Hematopoietic multipotent progenitor cell treated with erythropoietin and hydrocortisone succinate and interleukin-3 and kit ligand, for 8 days (in vitro differentiated cells): ENCODE results near the gene SEMA5A.
A peak's percentile ranks its signal among the peaks of the same experiment; 100 is the strongest.
"Not testable (repeated sequence)": the region's sequence is repeated elsewhere in the genome, so short reads cannot be mapped to it uniquely, and the experiment has no call there.

Experiments
- DNase-seq: peaks from one replicate; pipeline ENCODE4 v3.0.0-alpha.2; 2015

The SEMA5A gene

GRCh38 chr5:9390113-9390512 is 155.8 kb downstream of the SEMA5A start:
- no peak for DNase-seq

GRCh38 chr5:9388941-9389674 is 156.8 kb downstream of the SEMA5A start:
- DNase-seq, result no peak

- DNase-seq, result no peak
Observed at GRCh38 chr5:9387879-9388278, 158.0 kb downstream of the SEMA5A start.

GRCh38 chr5:9386945-9387344 is 158.9 kb downstream of the SEMA5A start:
- no peak for DNase-seq

GRCh38 chr5:9382522-9382921 is 163.4 kb downstream of the SEMA5A start:
- DNase-seq, result no peak

GRCh38 chr5:9381464-9381863 is 164.4 kb downstream of the SEMA5A start:
- DNase-seq, result no peak

GRCh38 chr5:9380109-9380508 is 165.8 kb downstream of the SEMA5A start:
- DNase-seq, result no peak

- DNase-seq, result no peak
Observed at GRCh38 chr5:9376363-9377117, 169.3 kb downstream of the SEMA5A start.

- no peak for DNase-seq
Observed at GRCh38 chr5:9375756-9376155, 170.1 kb downstream of the SEMA5A start.

GRCh38 chr5:9374025-9374424 is 171.8 kb downstream of the SEMA5A start:
- no peak for DNase-seq

- no peak for DNase-seq
Observed at GRCh38 chr5:9373571-9373970, 172.3 kb downstream of the SEMA5A start.

GRCh38 chr5:9370256-9370655 is 175.6 kb downstream of the SEMA5A start:
- no peak for DNase-seq

GRCh38 chr5:9365512-9365911 is 180.4 kb downstream of the SEMA5A start:
- no peak for DNase-seq

GRCh38 chr5:9363449-9363848 is 182.4 kb downstream of the SEMA5A start:
- DNase-seq, result no peak

GRCh38 chr5:9363026-9363425 is 182.8 kb downstream of the SEMA5A start:
- DNase-seq, result no peak

GRCh38 chr5:9362600-9362999 is 183.3 kb downstream of the SEMA5A start:
- DNase-seq, result no peak

- peak; percentile 71 for DNase-seq
Observed at GRCh38 chr5:9361835-9362234, 184.0 kb downstream of the SEMA5A start.

GRCh38 chr5:9358961-9359685 is 186.8 kb downstream of the SEMA5A start:
- no peak for DNase-seq

- no peak for DNase-seq
Observed at GRCh38 chr5:9356351-9356825, 189.5 kb downstream of the SEMA5A start.

- DNase-seq, result no peak
Observed at GRCh38 chr5:9354336-9355081, 191.4 kb downstream of the SEMA5A start.

GRCh38 chr5:9353048-9353447 is 192.8 kb downstream of the SEMA5A start:
- not testable (repeated sequence) for DNase-seq

- DNase-seq, result no peak
Observed at GRCh38 chr5:9351546-9351945, 194.3 kb downstream of the SEMA5A start.

GRCh38 chr5:9350301-9350797 is 195.5 kb downstream of the SEMA5A start:
- DNase-seq, result no peak
